Ramos (cell line): Measurements from ENCODE around the gene RPH3AL.
"Not testable (repeated sequence)": the region's sequence is repeated elsewhere in the genome, so short reads cannot be mapped to it uniquely, and the experiment has no call there.

Experiments
- in situ Hi-C: fragments of 300-500 bp; cut with MboI; formaldehyde crosslinking; loops from one replicate; pipeline ENCODE4 v1.14.3; 2022; ENCODE audit warnings: low sequenced_read_pairs; ENCODE audit not compliant: unreplicated experiment

The RPH3AL gene

GRCh38 chr17:381516-381915 lies 28.9 kb upstream of the RPH3AL start:
- in situ Hi-C loops: no loop called here

GRCh38 chr17:379531-380465 lies 27.2 kb upstream of the RPH3AL start:
- in situ Hi-C loops: no loop called here

GRCh38 chr17:378068-378467 lies 25.5 kb upstream of the RPH3AL start:
- in situ Hi-C loops: no loop called here

GRCh38 chr17:376936-377863 lies 24.6 kb upstream of the RPH3AL start:
- in situ Hi-C loops: no loop called here

- in situ Hi-C loops: no loop called here
Observed at GRCh38 chr17:373613-374230, 21.1 kb upstream of the RPH3AL start.

GRCh38 chr17:372157-373152 lies 19.8 kb upstream of the RPH3AL start:
- in situ Hi-C loops: no loop called here

GRCh38 chr17:371583-371982 lies 19.0 kb upstream of the RPH3AL start:
- in situ Hi-C loops: no loop called here

GRCh38 chr17:367656-368055 lies 15.0 kb upstream of the RPH3AL start:
- in situ Hi-C loops: not testable (repeated sequence)

- in situ Hi-C loops: not testable (repeated sequence)
Observed at GRCh38 chr17:366657-367615, 14.3 kb upstream of the RPH3AL start.

GRCh38 chr17:364766-365165 lies 12.2 kb upstream of the RPH3AL start:
- in situ Hi-C loops: no loop called here

GRCh38 chr17:364308-364707 lies 11.7 kb upstream of the RPH3AL start:
- in situ Hi-C loops: no loop called here

GRCh38 chr17:362721-363120 lies 10.1 kb upstream of the RPH3AL start:
- in situ Hi-C loops: no loop called here

- in situ Hi-C loops: no loop called here
Observed at GRCh38 chr17:360092-360750, 7.6 kb upstream of the RPH3AL start.

GRCh38 chr17:358491-359151 lies 6.0 kb upstream of the RPH3AL start:
- in situ Hi-C loops: no loop called here

- in situ Hi-C loops: no loop called here
Observed at GRCh38 chr17:357644-358043, 5.0 kb upstream of the RPH3AL start.

GRCh38 chr17:356671-357434 lies 4.2 kb upstream of the RPH3AL start:
- in situ Hi-C loops: no loop called here
